GM19035 (cell line): ENCODE measurements around the gene MPZL3.
"Not testable (repeated sequence)": the region's sequence is repeated elsewhere in the genome, so short reads cannot be mapped to it uniquely, and the experiment has no call there.

Source experiments
- ATAC-seq: cut with Tn5 transposase; IDR thresholded peaks from one replicate; pipeline ENCODE4 v1.9.1; 2021; ENCODE audit not compliant: unreplicated experiment

The MPZL3 gene

GRCh38 chr11:118186346-118187107, 65.6 kb downstream of the MPZL3 start:
- ATAC-seq = no peak

DNA sequence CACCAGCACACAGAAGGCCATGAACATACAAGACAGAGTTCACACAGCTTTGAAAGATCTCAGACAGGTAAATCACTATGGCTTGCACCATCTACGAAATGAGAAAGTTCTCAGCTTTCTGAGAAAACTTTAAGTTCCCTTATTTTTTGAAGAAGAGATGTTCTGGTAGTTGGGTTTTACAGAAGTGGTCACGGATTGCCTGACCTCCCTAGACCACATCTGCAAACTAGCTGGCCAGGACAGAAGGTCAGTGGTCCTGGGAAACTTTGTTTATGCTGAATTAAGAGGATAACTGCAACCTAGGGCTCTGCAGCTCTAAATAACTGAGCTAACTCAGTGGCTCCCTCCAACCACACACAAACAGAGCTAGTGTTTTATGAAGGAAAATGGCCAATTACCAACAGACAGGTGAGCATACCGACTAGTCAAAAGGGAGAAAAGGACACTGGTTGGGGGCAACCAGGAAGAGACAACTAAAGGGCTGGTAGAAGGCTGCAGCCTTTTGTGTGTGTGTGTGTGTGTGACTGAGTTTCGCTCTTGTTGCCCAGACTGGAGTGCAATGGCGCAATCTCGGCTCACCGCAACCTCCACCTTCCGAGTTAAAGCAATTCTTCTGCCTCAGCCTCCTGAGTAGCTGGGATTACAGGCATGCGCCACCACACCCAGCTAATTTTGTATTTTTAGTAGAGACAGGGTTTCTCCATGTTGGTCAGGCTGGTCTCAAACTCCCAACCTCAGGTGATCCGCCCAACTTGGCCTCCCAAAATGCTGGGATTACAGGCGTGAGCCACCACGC, 67.2 kb downstream of the MPZL3 start:
- ATAC-seq = no peak

- ATAC-seq = not testable (repeated sequence)
Observed at GRCh38 chr11:118183691-118184090, 68.5 kb downstream of the MPZL3 start.

DNA sequence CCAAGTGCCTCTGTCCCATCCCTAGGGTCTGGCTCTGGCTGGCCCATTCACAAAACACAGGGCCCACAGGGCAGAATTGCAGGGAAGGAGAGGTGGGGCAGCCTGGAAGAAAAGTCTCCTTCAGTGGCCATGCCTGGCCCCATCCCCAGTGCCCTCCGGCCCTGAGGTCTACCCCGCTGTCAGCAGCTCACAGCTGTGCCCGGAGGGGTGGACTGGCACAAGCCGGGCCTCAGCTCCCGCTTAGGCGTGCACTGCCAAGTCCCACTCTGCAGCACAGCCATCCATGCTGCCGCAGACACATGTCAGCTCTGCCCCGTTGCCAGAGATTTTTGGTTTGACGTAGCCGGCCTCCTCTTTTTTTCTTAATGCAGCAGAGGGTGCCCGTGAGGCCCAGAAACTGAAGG, 71.9 kb downstream of the MPZL3 start:
- no peak for ATAC-seq

DNA sequence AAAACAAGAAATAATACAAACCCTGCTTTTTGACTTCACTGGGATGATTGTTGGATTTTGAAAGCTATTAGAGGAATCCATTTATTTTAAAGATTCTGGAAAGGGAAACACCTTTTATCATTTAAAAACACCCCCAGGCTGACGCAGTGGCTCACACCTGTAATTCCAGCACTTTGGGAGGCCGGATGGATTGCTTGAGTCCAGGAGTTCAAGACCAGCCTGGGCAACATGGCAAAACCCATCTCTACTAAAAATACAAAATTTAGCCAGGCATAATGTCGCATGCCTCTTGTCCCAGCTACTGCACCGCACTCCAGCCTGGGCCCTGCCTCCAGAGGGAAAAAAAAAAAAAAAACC, 75.4 kb downstream of the MPZL3 start:
- no peak for ATAC-seq
